ENCODE measurements around the gene TRIM77.
"Not testable (repeated sequence)": the region's sequence is repeated elsewhere in the genome, so short reads cannot be mapped to it uniquely, and the experiment has no call there.

Gene TRIM77

DNA sequence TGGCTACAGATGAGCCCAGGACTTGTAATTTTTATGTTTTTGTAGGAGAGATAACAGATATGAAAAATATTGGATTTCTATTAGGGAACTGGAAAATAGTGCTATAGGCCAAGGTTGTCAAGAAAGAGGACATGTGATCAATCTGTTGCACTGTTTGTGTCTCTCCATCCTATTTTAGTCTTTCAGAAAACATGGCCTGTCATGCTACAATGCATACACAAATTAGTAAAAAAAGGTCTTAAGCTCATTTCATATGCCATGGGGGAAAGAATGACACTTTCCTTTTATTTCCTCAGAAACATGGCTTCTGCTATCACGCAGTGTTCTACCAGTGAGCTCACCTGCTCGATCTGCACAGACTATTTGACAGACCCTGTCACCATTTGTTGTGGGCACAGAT, at the start of gene TRIM77:
TSS of gene TRIM77 (plus strand) at position 301 of the 400 bp plus-strand sequence. CDS start at position 301, 0 bp downstream.
- not testable (repeated sequence) for DNase-seq (ENCODE audit: low read depth in 1 of 2, low spot score in 1 of 2)

- DNase-seq (ENCODE audit: low read depth in 1 of 2, low spot score in 1 of 2), result no peak
Observed at GRCh38 chr11:89667001-89667400, 43.1 kb upstream of the TRIM77 start.

GRCh38 chr11:89668158-89668557, 41.9 kb upstream of the TRIM77 start:
- not testable (repeated sequence) for DNase-seq (ENCODE audit: low read depth in 1 of 2, low spot score in 1 of 2)

- not testable (repeated sequence) for DNase-seq (ENCODE audit: low read depth in 1 of 2, low spot score in 1 of 2)
Observed at GRCh38 chr11:89669586-89669985, 40.5 kb upstream of the TRIM77 start.

DNA sequence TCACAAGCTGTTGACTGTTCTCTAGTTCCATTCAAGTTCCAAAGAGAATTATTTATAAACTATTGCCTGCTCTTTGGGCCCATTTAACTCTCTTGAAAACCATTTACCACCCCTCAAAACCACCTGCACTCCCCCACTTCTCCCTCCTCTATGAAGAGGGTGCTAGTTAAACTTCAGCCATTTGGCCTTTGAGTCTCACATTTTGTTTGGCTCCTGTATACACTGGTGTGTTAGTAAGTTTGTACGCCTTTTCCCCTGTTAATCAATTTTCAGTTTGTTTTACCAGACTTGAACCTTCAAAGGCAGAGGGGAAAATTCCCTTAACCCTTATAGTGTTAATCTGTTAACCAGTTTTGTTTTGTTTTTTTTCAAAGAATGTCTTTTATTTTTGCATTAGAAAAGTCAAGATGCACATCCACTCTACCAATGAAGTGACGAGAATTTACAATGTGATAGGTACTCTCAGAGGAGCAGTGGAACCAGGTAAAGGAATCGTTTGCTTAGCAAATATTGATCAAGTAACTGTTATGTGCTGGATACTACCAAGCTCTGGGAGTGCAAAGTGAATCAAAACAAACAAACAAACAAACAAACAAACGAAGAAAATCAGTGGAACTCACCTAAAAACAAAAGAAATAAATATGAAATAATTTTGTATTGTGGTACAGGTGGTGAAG, 40.0 kb upstream of the TRIM77 start:
- DNase-seq (ENCODE audit: low read depth in 1 of 2, low spot score in 1 of 2), result not testable (repeated sequence)

GRCh38 chr11:89672547-89672946, 37.6 kb upstream of the TRIM77 start:
- DNase-seq (ENCODE audit: low read depth in 1 of 2, low spot score in 1 of 2), result not testable (repeated sequence)

- not testable (repeated sequence) for DNase-seq (ENCODE audit: low read depth in 1 of 2, low spot score in 1 of 2)
Observed at GRCh38 chr11:89673380-89673779, 36.7 kb upstream of the TRIM77 start.

DNA sequence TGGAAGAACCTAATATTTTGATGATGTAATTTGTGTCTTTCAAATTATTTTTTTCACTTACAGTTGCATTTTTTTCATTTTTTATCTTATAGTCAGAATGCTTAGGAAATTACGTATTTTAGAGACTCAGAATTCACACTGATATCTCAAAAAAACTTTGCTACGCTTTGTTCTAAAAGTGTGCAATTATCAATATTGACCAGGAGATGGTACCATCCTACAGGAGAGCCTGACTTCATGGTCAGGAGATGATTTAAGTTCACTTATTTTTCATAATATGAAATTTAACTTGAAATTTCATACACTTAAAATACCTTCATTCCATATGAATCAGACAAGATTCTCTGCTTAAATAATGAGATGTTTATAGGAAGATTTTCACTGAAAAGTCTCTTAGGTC, 34.7 kb upstream of the TRIM77 start:
- not testable (repeated sequence) for DNase-seq (ENCODE audit: low read depth in 1 of 2, low spot score in 1 of 2)

DNA sequence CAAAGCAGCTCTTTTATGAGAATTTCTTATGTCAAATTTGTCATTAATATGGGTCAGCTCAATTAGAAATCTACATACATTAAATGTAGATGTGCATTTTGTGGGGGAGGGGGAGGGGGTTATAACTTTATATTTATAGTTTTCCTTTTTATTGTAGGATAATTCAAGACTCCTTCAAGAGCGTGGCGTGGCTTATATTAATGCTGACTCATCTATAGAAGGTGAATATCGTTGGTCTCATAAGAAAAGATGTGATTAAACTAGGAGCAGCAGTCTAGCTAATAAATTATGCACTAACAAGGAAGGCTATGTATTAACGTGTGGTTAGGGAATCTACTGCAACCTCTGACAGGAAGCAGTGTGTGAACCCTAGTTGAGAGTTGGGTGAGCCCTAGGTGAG, 34.2 kb upstream of the TRIM77 start:
- DNase-seq (ENCODE audit: low read depth in 1 of 2, low spot score in 1 of 2), result not testable (repeated sequence)

DNA sequence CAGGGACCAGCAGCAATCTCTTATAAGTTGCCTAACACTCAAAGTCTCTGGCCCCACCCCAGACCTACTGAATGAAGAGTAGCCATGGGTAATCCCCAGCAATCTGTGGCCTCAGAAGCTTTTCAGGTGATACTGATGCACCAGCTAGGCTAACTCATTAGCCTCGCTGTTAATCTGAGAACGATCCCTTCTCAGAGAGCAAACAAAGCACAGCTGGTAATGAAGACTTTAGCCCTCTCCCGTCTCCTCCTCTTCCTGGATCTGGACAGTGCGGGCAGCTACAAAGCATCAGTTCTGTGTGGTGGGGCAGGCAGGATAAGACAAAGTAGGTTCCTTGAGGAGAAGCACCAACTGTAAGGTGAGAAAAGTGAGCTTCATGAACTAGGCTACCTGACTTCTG, 3.0 kb upstream of the TRIM77 start:
- not testable (repeated sequence) for DNase-seq (ENCODE audit: low read depth in 1 of 2, low spot score in 1 of 2)

- DNase-seq (ENCODE audit: low read depth in 1 of 2, low spot score in 1 of 2), result not testable (repeated sequence)
Observed at GRCh38 chr11:89724866-89725498, 14.9 kb downstream of the TRIM77 start.

- not testable (repeated sequence) for DNase-seq (ENCODE audit: low read depth in 1 of 2, low spot score in 1 of 2)
Observed at GRCh38 chr11:89730215-89730614, 20.1 kb downstream of the TRIM77 start.

- DNase-seq (ENCODE audit: low read depth in 1 of 2, low spot score in 1 of 2), result no peak
Observed at GRCh38 chr11:89736566-89736965, 26.5 kb downstream of the TRIM77 start.

GRCh38 chr11:89737116-89737515, 27.0 kb downstream of the TRIM77 start:
- DNase-seq (ENCODE audit: low read depth in 1 of 2, low spot score in 1 of 2), result no peak

DNA sequence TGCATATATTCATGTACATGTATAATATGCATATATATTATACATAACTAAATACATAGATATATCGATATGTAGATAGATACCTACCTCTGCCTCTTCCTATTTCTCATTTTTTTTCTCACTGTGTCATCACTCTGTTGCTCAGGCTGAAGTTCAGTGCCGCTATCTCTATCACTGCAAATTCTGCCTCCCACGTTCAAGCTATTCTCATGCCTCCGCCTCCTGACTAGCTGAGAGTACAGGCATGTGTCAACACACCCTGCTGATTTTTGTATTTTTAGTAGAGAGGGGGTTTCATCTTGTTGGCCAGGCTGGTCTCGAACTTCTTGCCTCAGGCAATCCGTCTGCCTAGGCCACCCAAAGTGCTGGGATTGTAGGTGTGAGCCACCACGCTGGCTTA, 31.3 kb downstream of the TRIM77 start:
- DNase-seq (ENCODE audit: low read depth in 1 of 2, low spot score in 1 of 2), result not testable (repeated sequence)

DNA sequence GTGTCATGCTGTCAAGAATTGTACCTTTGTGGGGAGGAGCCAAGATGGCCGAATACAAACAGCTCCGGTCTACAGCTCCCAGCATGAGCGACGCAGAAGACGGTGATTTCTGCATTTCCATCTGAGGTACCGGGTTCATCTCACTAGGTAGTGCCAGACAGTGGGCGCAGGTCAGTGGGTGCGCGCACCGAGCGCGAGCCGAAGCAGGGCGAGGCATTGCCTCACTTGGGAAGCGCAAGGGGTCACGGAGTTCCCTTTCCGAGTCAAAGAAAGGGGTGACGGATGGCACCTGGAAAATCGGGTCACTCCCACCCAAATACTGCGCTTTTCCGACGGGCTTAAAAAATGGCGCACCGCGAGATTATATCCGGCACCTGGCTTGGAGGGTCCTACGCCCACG, 34.1 kb downstream of the TRIM77 start:
- DNase-seq (ENCODE audit: low read depth in 1 of 2, low spot score in 1 of 2), result not testable (repeated sequence)

GRCh38 chr11:89750822-89751221, 40.7 kb downstream of the TRIM77 start:
- DNase-seq (ENCODE audit: low read depth in 1 of 2, low spot score in 1 of 2), result not testable (repeated sequence)

All from activated CD4-positive, alpha-beta T cell treated with anti-CD3 and anti-CD28 coated beads, Interleukin-2, amount 50 U/mL, for 24 hours (primary cell).